Astrocyte (in vitro differentiated cells and primary cell): ENCODE results near the gene GPN2.

Experiments
- CTCF ChIP-seq: IDR thresholded peaks from 2 replicates; pipeline ENCODE4 v1.5.1; 2011; ENCODE audit warnings: low read depth, mild to moderate bottlenecking, inconsistent platforms, low read length, moderate library complexity; ENCODE audit not compliant: insufficient read depth
- EZH2 ChIP-seq: IDR thresholded peaks from 2 replicates; pipeline ENCODE4 v1.6.1; 2012; ENCODE audit warnings: mild to moderate bottlenecking, low read length, inconsistent platforms; ENCODE audit not compliant: insufficient read depth

- TF ChIP-seq CTCF: no peak
- TF ChIP-seq EZH2: no peak
Measured at GRCh38 chr1:26854906-26855305, 35.2 kb downstream of the GPN2 start.
